A673 (cell line): ENCODE results near the gene USH1G. TPM values are rescaled to one million over a fixed set of nuclear protein-coding genes. Genes with fewer than 3 reads are reported as not detected.

Experiments
- BruUV-seq: library from RNA; stranded (reverse); fragments of 400-500 nt; replicated peaks from 2 replicates; lab custom pipeline; 2021; lab: Mats Ljungman, UMichigan
- CTCF ChIA-PET: fragments of 300-600 bp; sonication (Branson Sonifier 250); formaldehyde crosslinking; loops from one replicate; lab custom pipeline; 2022; ENCODE audit warnings: antibody characterized with exemption; lab: Charles Lee
- POLR2A ChIA-PET: fragments of 300-600 bp; sonication (Branson Sonifier 250); formaldehyde crosslinking; loops from one replicate; lab custom pipeline; 2022; ENCODE audit warnings: antibody characterized with exemption; ENCODE audit not compliant: low non-redundant PET; lab: Charles Lee
- DNase-seq: peaks from one replicate; pipeline ENCODE4 v3.0.0-alpha.2; 2015; ENCODE audit warnings: low spot score
- H3K27ac ChIP-seq: fragments of 200-600 bp; sonication (generic); 2 replicates; pipeline ENCODE4 v1.5.1; 2016; ENCODE audit warnings: mixed run types, low read depth, mild to moderate bottlenecking, mixed read lengths, antibody characterized with exemption, low read length; ENCODE audit not compliant: poor library complexity, severe bottlenecking
- H3K27me3 ChIP-seq: fragments of 200-600 bp; sonication (generic); replicated peaks from 2 replicates; pipeline ENCODE4 v1.6.1; 2017; ENCODE audit warnings: mixed run types, low read depth, mild to moderate bottlenecking, mixed read lengths, antibody characterized with exemption, low read length; ENCODE audit not compliant: insufficient read depth, poor library complexity
- H3K36me3 ChIP-seq: fragments of 200-600 bp; sonication (generic); 2 replicates; pipeline ENCODE4 v1.6.1; 2016; ENCODE audit warnings: mixed run types, mild to moderate bottlenecking, mixed read lengths, antibody characterized with exemption, low read length; ENCODE audit not compliant: insufficient read depth, poor library complexity, severe bottlenecking
- H3K4me1 ChIP-seq: fragments of 200-600 bp; sonication (generic); 2 replicates; pipeline ENCODE4 v1.6.1; 2017; ENCODE audit warnings: mixed run types, mild to moderate bottlenecking, mixed read lengths, antibody characterized with exemption, low read length; ENCODE audit not compliant: insufficient read depth, poor library complexity, severe bottlenecking
- H3K4me3 ChIP-seq: fragments of 200-600 bp; sonication (generic); 2 replicates; pipeline ENCODE4 v1.5.1; 2016; ENCODE audit warnings: low read depth, mixed run types, mild to moderate bottlenecking, mixed read lengths, low read length; ENCODE audit not compliant: poor library complexity, severe bottlenecking
- H3K9me3 ChIP-seq: fragments of 200-600 bp; sonication (generic); 2 replicates; pipeline ENCODE4 v1.6.1; 2016; ENCODE audit warnings: mixed run types, low read depth, mild to moderate bottlenecking, mixed read lengths, antibody characterized with exemption, low read length; ENCODE audit not compliant: poor library complexity, severe bottlenecking
- CTCF ChIP-seq: fragments of 300-800, 200-600 bp; sonication (generic); conservative IDR thresholded peaks from 2 replicates; pipeline ENCODE4 v1.5.1; 2017; ENCODE audit warnings: low read depth, mild to moderate bottlenecking, antibody characterized with exemption, low read length, moderate library complexity, mixed read lengths
- EZH2 ChIP-seq: fragments of 200-600 bp; sonication (generic); IDR thresholded peaks from 2 replicates; pipeline ENCODE4 v1.6.1; 2017; ENCODE audit warnings: borderline replicate concordance, low read depth, mild to moderate bottlenecking, mixed read lengths, antibody characterized with exemption, low read length; ENCODE audit not compliant: poor library complexity, severe bottlenecking
- intact Hi-C: fragments of 100-400 bp; cut with micrococcal nuclease; formaldehyde crosslinking; loops from one replicate; pipeline ENCODE4 v1.10.0; 2022; ENCODE audit not compliant: unreplicated experiment
- total RNA-seq: library from RNA; stranded (reverse); gene quantifications from 2 replicates; pipeline ENCODE4 v1.2.3, GENCODE V29; 2021

Gene USH1G
- total RNA-seq, 1 experiment from 2014 or later: not detected

- intact Hi-C loops: no loop called here
- H3K4me1 ChIP-seq: peaks cover 20% of the 10 kb centered on the region
- H3K36me3 ChIP-seq: no peaks in the 10 kb centered on the region
- BruUV-seq: no TSS peak
- H3K27ac ChIP-seq: no peak overlapping the region
- ChIA-PET CTCF (no interaction called here), POLR2A (no interaction called here)
- H3K27me3 ChIP-seq: no peaks in the 10 kb centered on the region
- H3K4me3 ChIP-seq: no peak overlapping the region
- no peak for DNase-seq
- TF ChIP-seq CTCF (no peak), EZH2 (no peak)
- H3K9me3 ChIP-seq: no peaks in the 10 kb centered on the region
Observed at GRCh38 chr17:74868908-74869255, 54.2 kb downstream of the USH1G start.

- ChIA-PET POLR2A (no interaction called here), CTCF (no interaction called here)
- no peaks in the 10 kb centered on the region for H3K27me3 ChIP-seq
- no peak overlapping the region for H3K27ac ChIP-seq
- H3K4me1 ChIP-seq: peaks cover 17% of the 10 kb centered on the region
- TF ChIP-seq CTCF (no peak), EZH2 (no peak)
- H3K9me3 ChIP-seq: no peaks in the 10 kb centered on the region
- no TSS peak for BruUV-seq
- no peak overlapping the region for H3K4me3 ChIP-seq
- no peak for DNase-seq
- intact Hi-C loops: no loop called here
- H3K36me3 ChIP-seq: no peaks in the 10 kb centered on the region
Observed at GRCh38 chr17:74868251-74868907, 54.7 kb downstream of the USH1G start.

GRCh38 chr17:74866198-74866835, 56.7 kb downstream of the USH1G start:
- CTCF ChIA-PET: interaction anchor here (0.6 to 1.2 kb wide), 4 partner anchors 34 to 553 kb away, joined by 3 to 4 read pairs (median 3); no protein-coding TSS in a partner anchor
- intact Hi-C loops: no loop called here
- Histone ChIP-seq H3K4me1 (peaks cover 14% of the 10 kb centered on the region), H3K9me3 (no peaks in the 10 kb centered on the region), H3K27me3 (peaks cover under 1% of the 10 kb centered on the region), H3K4me3 (no peak overlapping the region), H3K36me3 (no peaks in the 10 kb centered on the region), H3K27ac (no peak overlapping the region)
- BruUV-seq: no TSS peak
- POLR2A ChIA-PET: no interaction called here
- TF ChIP-seq CTCF (no peak), EZH2 (no peak)
- DNase-seq: no peak

Other genes with a start within 250 kb of the USH1G start
- not detected in 2 replicates for gene CD300LF, start 210.3 kb downstream of the USH1G start, total RNA-seq
- not detected in 2 replicates for gene RAB37, start 186.0 kb downstream of the USH1G start, total RNA-seq
- gene NHERF1, start 174.6 kb downstream of the USH1G start, total RNA-seq: 33.8 and 47.9 TPM in 2 replicates
- 55.6 and 60.6 TPM in 2 replicates for gene NAT9, start 146.9 kb downstream of the USH1G start, total RNA-seq
- 0.09 and 0.24 TPM in 2 replicates for gene GRIN2C, start 63.4 kb downstream of the USH1G start, total RNA-seq
- gene FDXR, start 50.3 kb downstream of the USH1G start, total RNA-seq: 17.8 and 22.3 TPM in 2 replicates
- gene FADS6, start 29.6 kb downstream of the USH1G start, total RNA-seq: not detected in 2 replicates
- not detected in 2 replicates for gene OTOP2, start 1.0 kb upstream of the USH1G start, total RNA-seq
- gene OTOP3, start 12.6 kb upstream of the USH1G start, total RNA-seq: not detected in 2 replicates
- gene HID1, start 49.5 kb upstream of the USH1G start, total RNA-seq: 1.2 and 2.9 TPM in 2 replicates
- gene CDR2L, start 64.4 kb upstream of the USH1G start, total RNA-seq: 5.8 and 7.6 TPM in 2 replicates
- gene MRPL58, start 89.4 kb upstream of the USH1G start, total RNA-seq: 59.9 and 61.4 TPM in 2 replicates
- gene ATP5PD, start 123.7 kb upstream of the USH1G start, total RNA-seq: 291 and 311 TPM in 2 replicates
- 25.6 and 25.7 TPM in 2 replicates for gene KCTD2, start 124.0 kb upstream of the USH1G start, total RNA-seq
- gene SLC16A5, start 164.7 kb upstream of the USH1G start, total RNA-seq: 0.80 and 3.1 TPM in 2 replicates
- gene ARMC7, start 186.7 kb upstream of the USH1G start, total RNA-seq: 11.8 and 12.3 TPM in 2 replicates
- gene NT5C, start 208.5 kb upstream of the USH1G start, total RNA-seq: 43.3 and 50.0 TPM in 2 replicates
- 493 and 526 TPM in 2 replicates for gene JPT1, start 231.3 kb upstream of the USH1G start, total RNA-seq